HG02970 (cell line): ENCODE measurements around the gene SMARCE1.
A peak's percentile ranks its signal among the peaks of the same experiment; 100 is the strongest.
"Not testable (repeated sequence)": the region's sequence is repeated elsewhere in the genome, so short reads cannot be mapped to it uniquely, and the experiment has no call there.

Source experiments
- ATAC-seq: cut with Tn5 transposase; IDR thresholded peaks from one replicate; pipeline ENCODE4 v1.9.1; 2021; ENCODE audit warnings: mild to moderate bottlenecking, moderate library complexity, moderate number of reproducible peaks; ENCODE audit not compliant: unreplicated experiment, low FRiP score

The SMARCE1 gene

GRCh38 chr17:40590742-40591141, 56.9 kb downstream of the SMARCE1 start:
- ATAC-seq = no peak

DNA sequence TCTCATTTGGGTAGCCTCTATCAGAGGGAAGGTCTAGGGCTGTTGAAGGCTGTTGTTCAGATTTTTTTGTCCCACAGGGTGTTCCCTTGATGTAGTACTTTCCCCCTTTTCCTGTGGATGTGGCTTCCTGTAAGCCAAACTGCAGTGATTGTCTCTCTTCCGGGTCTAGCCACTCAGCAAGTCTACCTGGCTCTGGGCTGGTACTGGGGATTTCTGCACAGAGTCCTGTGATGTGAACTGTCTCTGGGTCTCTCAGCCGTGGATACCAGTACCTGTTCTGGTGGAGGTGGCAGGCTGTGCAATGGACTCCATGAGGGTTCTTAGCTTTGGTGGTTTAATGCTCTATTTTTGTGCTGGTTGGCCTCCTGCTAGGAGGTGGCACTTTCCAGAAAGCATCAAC, 59.1 kb downstream of the SMARCE1 start:
- no peak for ATAC-seq

GRCh38 chr17:40586264-40586663, 61.4 kb downstream of the SMARCE1 start:
- not testable (repeated sequence) for ATAC-seq

GRCh38 chr17:40584950-40585349, 62.7 kb downstream of the SMARCE1 start:
- not testable (repeated sequence) for ATAC-seq

DNA sequence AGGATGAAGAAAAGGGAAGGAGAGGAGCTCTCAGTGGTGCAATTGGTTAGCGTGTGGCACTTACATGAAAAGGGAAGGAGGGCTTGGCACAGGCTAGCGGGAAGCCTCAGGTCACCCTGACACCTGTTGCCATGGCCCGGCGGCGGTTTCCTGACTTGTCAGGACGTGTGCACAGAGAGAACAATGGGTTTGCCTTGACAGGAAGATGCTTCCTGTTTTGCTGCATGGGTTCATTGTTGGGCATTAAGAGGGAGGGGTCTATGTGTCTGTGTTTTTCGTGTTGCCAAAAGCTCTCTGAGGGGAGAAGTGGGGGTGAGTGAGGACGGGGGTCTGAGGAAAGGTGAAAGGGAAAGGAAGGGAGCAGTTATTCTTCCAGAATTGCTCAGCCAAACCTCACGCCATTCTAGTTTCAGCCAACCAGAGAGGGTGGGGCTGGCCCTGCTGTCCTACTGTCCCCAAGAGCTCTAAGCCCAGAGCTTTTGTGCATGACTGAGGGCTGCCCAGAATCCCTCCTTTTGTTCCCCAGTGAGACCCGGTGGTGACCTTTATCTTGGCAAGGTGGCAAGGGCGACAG, 65.2 kb downstream of the SMARCE1 start:
- ATAC-seq = peak; percentile 91

- no peak for ATAC-seq
These were observed 67.5 kb downstream of the SMARCE1 start for GRCh38 chr17:40580140-40580539.

- no peak for ATAC-seq
These were observed 68.1 kb downstream of the SMARCE1 start for GRCh38 chr17:40579471-40579870.

DNA sequence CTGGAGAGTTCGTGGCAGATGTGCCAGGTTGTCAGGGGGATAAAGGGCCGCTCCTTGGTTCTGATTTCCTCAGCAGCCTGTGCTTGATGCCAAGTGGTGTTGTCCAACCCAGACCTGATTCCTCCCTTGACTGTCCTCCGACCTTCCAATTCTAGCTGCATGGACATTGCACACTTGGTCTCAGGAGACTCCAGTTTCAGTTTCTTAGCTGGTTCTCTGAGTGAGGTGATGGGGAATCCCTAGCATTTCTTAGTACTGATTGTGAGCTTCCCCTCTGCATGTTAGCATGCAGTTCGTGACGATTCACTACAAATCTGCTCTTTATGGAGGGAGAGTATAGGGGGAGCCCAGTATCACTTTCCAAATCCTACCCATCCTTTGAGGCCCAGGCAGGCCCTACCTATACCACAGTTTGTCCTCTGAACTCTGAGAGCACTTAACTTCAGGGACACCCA, 70.0 kb downstream of the SMARCE1 start:
- ATAC-seq = no peak

- no peak for ATAC-seq
These were observed 71.4 kb downstream of the SMARCE1 start for GRCh38 chr17:40576113-40576740.
